ENCODE measurements around the gene MYO6.

Gene MYO6

DNA sequence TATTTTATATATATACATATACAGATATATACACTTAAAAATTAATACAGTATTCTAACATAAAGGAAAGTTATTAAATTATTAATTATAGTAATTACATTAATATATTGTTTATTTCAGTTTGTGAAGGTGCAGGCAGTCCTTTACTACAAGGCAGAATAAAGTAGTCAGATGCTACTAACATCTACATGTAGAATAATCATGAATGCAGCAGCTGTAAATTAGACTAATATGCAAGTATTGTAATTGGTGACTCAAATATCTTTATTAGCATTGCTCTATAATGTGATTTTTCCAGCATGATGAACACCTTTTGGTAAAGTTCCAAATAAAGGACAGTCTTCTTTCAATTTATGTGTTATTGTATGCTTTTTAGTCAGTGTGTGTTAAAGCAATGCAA is 17.3 kb downstream of the MYO6 start:
- DNase-seq (ENCODE audit: low spot score): no peak

DNA sequence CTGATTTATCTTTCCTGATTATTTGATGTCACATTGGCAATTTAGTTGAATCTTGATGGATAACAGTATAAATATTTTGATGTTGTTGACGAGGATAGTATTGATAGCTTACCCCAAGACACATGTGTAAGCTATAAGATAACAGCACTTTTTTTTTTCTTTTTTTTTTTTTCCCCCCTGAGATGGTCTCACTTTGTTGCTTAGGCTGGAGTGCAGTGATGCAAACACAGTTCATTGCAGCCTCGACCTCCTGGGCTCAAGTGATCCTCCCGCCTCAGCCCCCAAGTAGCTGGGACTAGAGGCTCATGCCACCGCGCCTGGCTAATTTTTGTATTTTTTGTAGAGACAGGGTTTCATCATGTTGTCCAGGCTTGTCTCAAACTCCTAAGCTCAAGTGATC is 21.8 kb downstream of the MYO6 start:
- DNase-seq (ENCODE audit: low spot score): no peak

DNA sequence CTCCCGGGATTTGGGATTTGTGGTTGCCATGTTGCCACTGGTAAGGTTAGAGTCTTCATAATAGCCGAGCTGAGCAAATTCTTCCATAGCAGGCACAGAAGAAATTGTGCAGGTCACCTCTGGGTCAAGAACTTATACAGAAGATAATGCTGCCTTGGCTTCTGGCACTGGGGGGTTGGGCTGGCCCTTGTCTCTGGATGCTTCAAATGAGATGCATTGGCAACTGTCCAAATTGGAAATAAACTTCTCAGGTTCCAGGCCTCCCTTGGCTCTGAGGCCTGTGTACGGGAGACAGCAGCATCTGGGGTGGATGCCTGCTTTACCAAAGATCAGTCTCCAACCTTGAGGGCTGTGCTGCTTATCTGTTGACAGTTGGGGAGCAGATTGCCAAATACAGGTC is 26.2 kb downstream of the MYO6 start:
- no peak for DNase-seq (ENCODE audit: low spot score)

DNA sequence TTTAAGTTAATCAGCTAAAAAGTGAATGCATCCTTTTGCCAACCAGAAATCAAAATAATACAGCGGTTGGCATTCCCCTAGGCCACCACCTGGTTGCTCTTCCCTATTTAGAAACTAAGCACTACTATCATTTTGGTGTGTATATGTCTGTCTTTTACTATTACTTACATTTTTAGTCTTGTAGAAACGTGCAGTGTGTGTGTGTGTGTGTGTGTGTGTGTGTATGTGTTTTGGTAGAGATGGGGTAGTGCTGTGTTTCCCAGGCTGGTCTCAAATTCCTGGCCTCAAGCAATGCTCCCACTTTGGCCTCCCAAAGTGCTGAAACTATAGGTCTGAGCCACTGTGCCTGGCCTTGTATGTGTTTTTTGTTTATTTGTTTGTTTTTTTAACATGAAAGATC is 27.4 kb downstream of the MYO6 start:
- DNase-seq (ENCODE audit: low spot score): no peak

DNA sequence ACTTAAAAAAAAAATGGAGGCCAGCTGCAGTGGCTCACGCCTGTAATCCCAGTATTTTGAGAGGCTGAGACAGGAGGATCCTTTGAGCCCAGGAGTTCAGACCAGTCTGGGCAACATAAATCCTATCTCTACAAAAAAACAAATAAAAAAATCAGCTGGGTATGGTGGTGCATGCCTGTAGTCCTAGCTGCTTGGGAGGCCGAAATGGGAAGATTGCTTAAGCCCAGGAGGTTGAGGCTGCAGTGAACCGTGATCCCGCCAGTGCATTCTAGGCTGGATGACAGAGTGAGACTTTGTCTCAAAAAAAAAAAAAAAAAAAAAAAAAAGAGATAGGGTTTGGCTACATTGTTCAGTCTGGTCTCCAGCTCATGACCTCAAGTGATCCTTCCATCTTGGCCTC is 29.7 kb downstream of the MYO6 start:
- no peak for DNase-seq (ENCODE audit: low spot score)

DNA sequence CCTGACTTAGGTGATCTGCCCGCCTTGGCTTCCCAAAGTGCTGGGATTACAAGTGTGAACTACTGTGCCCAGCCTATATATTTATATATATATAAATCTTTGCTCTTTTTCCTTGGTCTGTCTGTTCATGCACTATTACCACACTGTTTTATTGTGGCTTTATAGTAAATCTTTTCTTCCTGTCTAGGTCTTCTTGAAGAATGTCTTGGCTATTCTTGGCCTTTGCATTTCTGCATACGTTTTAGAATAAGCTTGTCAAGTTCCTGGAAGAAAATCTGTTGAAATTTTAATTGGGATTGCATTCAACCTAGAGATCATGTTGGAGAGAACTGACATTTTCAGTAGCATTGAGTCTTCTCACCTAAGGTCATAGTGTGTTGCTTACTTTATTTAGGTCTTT is 37.1 kb downstream of the MYO6 start:
- DNase-seq (ENCODE audit: low spot score): no peak

DNA sequence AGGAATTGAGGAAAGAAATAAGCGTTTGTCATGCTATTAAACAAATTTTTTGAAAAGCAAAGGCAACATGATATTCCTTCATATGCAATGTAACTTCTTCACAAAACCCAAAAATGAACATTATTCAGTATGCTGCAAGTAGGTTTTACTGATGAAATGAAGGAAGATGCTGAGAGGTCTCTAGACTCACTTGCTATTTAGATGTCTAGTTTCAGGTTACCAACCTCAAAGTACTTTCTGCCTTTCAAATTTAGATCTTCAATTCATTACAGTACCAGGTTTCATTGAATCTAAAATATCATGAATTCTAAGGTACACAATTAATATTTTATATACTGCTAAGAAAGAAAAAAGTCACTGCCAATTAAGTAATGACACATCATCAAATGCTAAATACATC is 39.9 kb downstream of the MYO6 start:
- DNase-seq (ENCODE audit: low spot score): no peak

DNA sequence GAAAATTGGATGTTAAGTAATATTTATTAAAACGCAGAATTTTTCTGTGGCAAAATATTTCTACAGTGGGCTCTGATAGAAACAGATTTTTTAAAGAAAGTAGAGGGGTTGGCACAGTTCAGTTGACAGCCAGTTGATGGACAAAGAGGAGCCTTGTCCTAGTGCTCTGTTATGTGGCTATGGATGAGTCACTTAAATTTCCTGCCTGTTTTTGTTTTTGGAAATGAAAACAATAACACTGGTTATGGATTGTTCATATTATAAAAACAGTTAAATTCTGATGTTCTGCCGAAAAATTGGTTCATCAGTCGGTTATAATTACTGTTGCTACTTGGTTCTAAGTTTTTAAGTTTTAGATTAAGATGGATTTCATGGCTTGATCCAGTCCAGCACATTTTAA is 42.8 kb downstream of the MYO6 start:
- no peak for DNase-seq (ENCODE audit: low spot score)

DNA sequence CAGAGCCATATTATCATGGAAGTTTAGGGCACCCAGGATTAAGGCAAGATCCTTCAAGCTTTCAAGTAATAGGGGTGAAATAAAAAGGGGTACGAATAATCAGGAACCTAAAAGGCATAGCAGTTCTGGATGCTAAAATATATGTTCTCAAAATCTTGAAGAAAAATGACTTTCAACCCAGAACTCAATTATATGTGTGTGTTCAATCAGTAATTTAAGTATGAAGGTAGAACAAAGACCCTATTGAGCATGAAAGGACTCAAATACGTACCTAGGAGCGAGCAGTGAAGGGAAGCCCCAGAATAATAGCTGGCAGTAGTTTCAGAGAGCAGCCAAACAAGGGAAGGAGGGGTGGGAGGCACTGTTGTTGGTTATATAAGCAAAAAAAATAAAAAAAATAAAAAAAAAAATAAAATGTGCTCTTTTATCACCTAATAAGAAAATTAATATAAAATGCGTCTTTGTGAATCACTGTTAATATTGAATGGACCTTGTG is 45.4 kb downstream of the MYO6 start:
- no peak for DNase-seq (ENCODE audit: low spot score)

DNA sequence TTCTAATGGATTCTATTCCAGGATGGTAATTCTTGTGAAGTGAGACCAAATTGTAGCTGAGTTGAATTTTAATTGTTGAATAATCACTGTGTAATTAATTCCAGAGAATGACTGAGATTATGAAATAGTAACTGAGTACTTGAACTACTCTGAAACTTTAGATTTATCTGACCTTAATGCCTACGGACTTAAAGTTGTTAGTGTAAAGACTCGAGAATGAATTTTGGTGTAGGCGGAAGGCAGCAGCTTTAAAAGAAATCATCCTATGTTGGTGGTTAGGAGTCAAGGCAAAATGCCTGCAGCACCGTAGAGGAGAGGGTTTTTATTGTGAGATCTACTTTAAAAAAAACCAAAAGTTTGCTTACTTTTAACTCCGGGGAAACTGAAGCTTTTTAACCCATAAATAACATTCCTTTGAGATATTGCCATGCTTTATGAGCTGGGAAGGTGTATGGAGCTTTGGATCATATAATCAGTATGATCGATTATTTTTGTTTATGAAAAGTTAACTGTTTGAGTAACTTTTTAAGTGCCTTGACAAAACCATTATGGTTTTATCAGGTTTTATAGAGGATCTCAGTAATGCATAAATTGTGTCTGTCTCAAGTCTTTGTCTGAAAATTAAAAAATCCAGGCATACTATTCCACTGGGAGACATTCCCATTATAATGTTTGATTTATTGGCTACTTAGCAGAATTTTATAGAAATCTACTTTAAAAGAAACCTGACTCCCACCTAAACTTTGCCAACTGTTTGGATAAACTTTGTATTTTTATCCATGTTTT is 46.1 kb downstream of the MYO6 start:
- DNase-seq (ENCODE audit: low spot score): no peak

DNA sequence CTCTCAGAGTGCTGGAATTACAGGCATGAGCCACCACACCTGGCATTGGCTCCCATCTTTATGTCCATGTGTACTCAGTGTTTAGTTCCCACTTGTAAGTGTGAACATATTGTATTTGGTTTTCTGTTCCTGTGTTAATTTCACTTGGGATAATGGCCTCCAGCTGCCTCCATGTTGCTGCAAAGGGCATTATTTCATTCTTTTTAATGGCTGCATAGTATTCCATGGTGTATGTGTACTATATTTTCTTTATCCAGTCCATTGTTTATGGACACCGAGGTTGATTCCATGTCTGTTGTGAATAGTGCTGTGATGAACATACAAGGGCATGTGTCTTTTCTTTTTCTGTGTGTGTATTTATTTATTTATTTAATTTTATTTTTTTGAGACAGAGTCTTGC is 47.7 kb downstream of the MYO6 start:
- no peak for DNase-seq (ENCODE audit: low spot score)

DNA sequence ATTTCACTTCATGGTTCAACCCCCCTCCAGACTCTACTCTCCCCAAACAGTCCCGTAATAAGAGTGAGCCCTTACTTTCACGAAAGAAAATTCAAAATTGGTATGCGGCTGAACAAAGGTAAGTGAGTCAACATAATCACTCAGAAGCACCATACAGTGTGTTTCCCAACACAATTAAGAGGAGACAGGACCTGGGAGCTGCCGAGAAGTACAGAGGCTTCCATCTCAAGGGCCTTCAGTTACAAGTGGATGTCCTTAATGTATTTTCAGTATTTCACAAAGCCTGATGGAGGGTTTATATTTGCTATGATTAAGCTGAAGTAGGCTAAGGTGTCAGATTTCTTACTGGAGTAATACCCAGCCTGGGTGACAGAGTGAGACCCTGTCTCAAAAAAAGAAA is 51.1 kb downstream of the MYO6 start:
- DNase-seq (ENCODE audit: low spot score): no peak

DNA sequence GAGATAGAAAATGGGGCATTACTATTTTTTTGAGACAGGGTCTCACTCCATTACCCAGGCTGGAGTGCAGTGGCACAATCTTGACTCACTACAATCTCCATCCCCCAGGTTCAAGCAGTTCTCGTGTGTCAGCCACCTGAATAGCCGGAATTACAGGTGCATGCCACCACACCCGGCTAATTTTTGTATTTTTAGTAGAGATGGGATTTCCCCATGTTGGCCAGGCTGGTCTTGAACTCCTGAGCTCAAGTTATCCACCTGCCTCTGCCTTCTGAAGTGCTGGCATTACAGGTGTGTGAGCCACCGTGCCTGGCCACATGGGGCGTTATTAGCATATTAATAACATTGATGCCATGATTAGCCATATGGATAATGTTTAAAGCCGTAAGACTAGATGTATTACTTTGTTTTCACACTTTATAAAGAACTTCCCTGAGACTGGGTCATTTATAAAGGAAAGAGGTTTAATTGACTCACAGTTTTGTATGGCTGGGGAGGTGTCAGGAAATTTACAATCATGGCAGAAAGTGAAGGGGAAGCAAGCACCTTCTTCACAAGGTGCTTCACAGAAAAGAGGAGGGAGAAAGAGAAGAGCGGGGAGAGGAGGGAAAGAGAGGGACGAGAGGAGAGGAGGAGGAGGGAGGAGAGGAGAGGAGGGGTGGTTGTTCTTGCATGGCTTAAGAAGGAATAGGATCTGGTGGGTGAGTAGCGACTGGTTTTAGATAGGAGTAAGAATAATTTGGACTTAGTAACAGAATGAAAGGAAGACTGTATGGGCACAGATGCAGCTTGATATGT is 51.9 kb downstream of the MYO6 start:
- no peak for DNase-seq (ENCODE audit: low spot score)

DNA sequence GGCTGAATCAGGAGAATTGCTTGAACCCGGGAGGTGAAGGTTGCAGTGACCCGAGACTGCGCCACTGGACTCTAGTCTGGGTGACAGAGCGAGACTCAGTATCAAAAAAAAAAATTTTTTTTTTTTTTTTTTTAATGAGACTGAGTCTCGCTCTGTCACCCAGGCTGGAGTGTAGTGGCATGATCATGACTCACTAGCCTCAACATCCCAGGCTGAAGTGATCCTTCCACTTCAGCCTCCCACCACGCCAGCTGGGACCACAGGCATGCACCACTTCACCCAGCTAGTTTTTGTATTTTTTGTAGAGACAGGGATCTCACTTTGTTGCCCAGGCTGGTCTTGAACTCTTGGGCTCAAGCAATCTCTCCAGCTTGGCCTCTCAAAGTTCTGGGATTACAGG is 53.3 kb downstream of the MYO6 start:
- no peak for DNase-seq (ENCODE audit: low spot score)

DNA sequence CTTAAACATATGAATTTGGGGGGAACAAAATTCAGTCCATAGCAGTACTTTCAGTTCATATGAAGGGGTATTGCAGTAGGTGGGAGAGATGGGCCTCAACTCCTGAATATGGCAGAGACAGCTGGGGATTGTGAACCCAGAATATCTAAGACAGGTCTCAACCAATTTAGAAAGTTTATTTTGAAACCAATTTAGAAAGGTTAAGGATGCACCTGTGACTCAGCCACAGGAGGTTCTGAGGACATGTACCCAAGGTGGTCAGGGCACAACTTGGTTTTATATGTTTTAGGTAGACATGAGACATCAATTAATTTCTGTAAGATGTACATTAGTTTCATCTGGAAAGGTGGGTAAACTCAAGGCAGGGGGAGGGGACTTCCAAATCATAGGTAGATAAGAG is 59.5 kb downstream of the MYO6 start:
- no peak for DNase-seq (ENCODE audit: low spot score)

DNA sequence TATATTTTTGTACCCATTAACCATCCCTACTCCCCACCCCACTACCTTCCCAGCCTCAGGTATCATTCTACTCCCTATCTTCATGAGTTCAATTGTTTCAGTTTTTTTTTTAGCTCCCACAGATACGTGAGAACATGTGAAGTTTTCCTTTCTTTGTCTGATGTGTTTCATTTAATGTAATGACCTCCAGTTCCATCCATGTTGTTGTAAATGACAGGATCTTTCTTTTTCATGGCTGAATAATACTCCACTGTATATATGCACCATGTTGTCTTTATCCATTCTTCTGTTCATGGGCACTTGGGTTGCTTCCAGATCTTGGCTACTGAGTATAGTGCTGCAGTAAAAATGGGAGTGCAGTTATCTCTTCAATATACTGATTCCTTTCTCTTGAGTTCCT is 63.5 kb downstream of the MYO6 start:
- no peak for DNase-seq (ENCODE audit: low spot score)

DNA sequence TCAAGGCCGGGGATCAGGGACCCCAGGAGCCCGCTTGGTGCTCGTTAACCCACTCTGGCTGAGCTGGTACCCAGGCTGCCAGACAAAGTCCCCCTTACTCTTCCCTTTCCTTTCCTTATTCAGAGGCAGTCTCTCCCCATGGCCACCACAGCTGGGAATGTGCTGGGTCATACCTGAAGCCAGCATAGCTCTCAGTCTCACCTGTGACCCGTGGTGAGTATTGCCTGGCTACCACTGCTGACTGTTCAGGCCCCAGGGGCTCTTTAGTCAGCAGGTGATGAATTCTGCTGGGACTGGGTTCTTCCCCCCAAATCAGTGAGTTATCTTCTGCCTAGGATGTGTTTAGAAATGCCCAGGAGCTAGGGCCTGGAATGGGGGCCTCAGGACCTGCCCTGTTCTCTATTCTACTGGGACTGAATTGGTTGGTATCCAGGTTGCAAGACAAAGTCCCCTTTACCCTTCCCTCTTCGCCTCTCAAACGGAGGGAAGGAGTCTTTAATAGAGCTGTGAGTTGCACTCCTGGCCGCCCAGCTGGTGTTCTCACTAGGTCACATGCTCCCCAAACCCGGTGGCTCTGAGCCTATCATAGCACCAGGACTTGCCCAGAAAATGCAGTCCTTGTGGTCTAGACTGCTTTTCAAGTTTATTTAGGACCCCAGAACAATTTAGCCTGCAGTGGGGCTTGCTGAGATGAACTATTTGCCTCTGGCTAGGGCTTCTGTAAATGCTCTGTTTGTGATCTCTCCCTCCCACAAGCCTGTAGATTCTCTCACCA is 64.6 kb downstream of the MYO6 start:
- DNase-seq (ENCODE audit: low spot score): no peak

DNA sequence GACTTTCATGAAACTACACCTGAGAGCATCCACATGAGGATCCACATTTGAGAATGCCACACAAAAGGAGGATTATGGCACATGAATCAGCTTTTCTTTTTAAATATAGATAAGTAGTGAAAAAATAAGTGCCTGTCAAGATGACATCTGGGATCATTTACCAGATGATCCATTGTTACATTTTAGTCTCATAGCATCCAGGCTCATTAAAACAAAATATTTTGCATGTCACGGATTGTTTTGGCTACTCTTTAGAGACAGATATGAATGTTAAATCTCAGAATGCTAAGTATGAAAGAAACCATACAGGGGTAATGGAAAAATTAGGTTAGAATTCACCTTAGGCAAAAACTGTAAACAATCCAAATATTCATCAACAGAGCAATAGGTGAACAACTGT is 66.7 kb downstream of the MYO6 start:
- DNase-seq (ENCODE audit: low spot score): no peak

DNA sequence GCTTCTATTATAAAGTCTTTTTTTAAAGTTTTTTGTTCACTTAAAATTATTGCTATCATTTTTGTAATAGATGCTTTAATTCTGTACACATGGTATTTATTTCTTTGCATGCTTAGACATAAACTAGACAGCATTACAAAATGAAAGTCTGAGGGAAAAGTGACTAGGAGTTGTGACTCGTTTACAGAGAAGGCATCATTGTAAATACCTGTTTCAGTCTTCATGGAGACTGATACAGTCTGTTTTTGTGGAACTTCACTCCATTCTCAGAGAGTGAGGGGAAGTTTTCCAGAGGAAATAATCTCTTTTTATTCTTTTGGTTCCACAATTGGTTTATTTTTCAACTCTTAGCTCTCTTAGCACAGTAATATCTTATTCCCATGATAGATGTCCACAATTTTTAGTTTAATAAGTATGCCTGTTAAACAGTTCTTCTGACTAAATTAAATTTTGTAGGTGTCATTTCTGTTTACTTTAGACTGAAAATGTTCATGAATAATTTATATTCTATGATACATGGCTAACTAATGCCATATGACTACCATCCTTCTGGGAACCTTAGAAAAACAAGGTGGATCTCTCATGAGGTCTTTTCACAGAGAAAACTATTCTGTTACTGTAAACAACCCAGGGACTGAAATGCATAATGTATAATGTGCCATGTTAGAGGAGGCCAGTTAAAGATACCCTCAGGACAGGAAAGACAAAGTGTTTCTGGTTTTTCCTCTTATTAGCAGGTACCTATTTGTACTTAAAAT is 69.2 kb downstream of the MYO6 start:
- no peak for DNase-seq (ENCODE audit: low spot score)

DNA sequence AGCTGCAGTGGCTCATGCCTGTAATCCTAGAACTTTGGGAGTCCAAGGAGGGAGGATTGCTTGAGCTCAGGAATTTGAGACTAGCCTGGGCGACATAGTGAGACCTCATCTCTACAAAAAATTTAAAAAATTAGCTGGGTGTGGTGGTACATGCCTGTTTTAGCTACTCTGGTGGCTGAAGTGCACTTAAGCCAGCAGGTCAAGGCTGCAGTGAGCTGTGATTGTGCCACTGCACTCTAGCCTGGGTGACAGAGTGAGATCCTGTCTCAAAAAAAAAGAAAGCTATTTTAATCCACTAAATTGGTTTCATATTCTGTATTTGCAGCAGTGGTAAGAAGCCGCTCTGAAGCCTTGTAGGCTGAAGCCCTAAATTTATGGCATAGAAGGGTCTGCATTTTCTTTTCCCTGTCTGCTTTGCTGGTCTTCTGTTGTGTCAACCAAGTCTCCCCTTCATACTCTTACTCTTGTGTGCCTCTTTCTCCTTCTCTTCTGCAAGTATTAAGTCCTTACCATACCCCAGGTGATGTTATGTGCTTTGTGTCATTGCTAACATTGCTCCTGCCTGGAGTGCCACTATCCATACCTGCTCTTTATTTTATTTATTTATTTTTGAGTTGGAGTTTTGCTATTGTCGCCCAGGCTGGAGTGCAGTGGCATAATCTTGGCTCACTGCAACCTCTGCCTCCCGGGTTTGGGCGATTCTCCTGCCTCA is 70.9 kb downstream of the MYO6 start:
- no peak for DNase-seq (ENCODE audit: low spot score)

DNA sequence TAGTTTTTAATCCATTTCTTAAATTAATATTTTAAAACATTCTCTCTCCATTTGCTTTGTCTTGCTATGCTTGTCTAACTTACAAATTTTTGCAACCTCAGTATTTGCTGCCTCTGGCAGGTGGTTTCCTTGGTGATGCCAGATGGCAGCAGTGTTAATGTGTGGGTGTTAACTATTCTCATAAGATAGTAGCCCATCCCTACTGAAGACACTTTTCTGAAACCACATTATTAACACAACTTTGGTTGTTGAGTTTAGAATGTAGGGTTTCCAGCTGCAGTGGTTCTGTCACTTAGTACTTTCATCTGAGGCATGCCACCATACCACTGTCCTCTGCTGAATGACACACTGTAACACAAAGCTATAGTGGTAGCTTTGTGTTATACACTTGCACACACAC is 75.1 kb downstream of the MYO6 start:
- DNase-seq (ENCODE audit: low spot score): no peak

All from activated CD4-positive, alpha-beta T cell treated with anti-CD3 and anti-CD28 coated beads, Interleukin-2, Interleukin-4, amounts not matched to agents 100 ng/mL and 50 ng/mL, durations not matched to agents 16 hours and 8 hours (primary cell).